ENCODE results near the gene SLF1.

The SLF1 gene

GRCh38 chr5:94675965-94676618, 57.6 kb downstream of the SLF1 start:
- Histone ChIP-seq H3K4me3 (ENCODE audit: low read length, poor library complexity, severe bottlenecking) (no peak overlapping the region), H3K36me3 (ENCODE audit: insufficient read depth, low read length) (peaks cover 7% of the 10 kb centered on the region; the same call in 1 of the 2 replicates)

GRCh38 chr5:94682814-94683520, 64.5 kb downstream of the SLF1 start:
- no peaks in the 10 kb centered on the region for H3F3A ChIP-seq (ENCODE audit: low read depth)
- no peaks in the 10 kb centered on the region for H3K36me3 ChIP-seq (ENCODE audit: insufficient read depth, low read length)

More at GRCh38 chr5:94675965-94676618, 57.6 kb downstream of the SLF1 start:
- Histone ChIP-seq H3K9me2 (replicated peaks; ENCODE audit: low read depth, low read length) (no peaks in the 10 kb centered on the region), H3K9ac (ENCODE audit: low read depth, low read length, poor library complexity, severe bottlenecking) (no peak overlapping the region), H3K79me2 (ENCODE audit: insufficient read depth, low read length) (no peaks in the 10 kb centered on the region), H3F3A (ENCODE audit: low read depth) (no peaks in the 10 kb centered on the region), H3K4me1 (ENCODE audit: insufficient read depth, low read length, poor library complexity, severe bottlenecking) (peaks cover 3% of the 10 kb centered on the region), H2AFZ (ENCODE audit: low read length) (no peak overlapping the region), H3K27me3 (ENCODE audit: insufficient read depth, low read length, poor library complexity, severe bottlenecking) (no peaks in the 10 kb centered on the region), H3K4me2 (ENCODE audit: low read depth, low read length, poor library complexity, severe bottlenecking) (no peak overlapping the region), H3K9me3 (ENCODE audit: insufficient read depth, low read depth, low read length) (no peaks in the 10 kb centered on the region), H4K20me1 (ENCODE audit: insufficient read depth, low read length, poor library complexity, severe bottlenecking) (no peaks in the 10 kb centered on the region)
- TF ChIP-seq EZH2phosphoT487 (IDR thresholded peaks at IDR 0.05; ENCODE audit: borderline replicate concordance) = no peak
- no peak for TF ChIP-seq CTCF (conservative IDR thresholded peaks at IDR 0.05; ENCODE audit: low read length)

GRCh38 chr5:94689908-94690307, 71.4 kb downstream of the SLF1 start:
- no peaks in the 10 kb centered on the region for H3K27me3 ChIP-seq (ENCODE audit: insufficient read depth, low read length, poor library complexity, severe bottlenecking)
- H3K9ac ChIP-seq (ENCODE audit: low read depth, low read length, poor library complexity, severe bottlenecking) = no peak overlapping the region
- no peak for TF ChIP-seq EZH2phosphoT487 (IDR thresholded peaks at IDR 0.05; ENCODE audit: borderline replicate concordance)
- TF ChIP-seq CTCF (conservative IDR thresholded peaks at IDR 0.05; ENCODE audit: low read length) = no peak
- peaks cover 15% of the 10 kb centered on the region; the same call in 1 of the 2 replicates for H3K36me3 ChIP-seq (ENCODE audit: insufficient read depth, low read length)
- no peak overlapping the region for H3K4me3 ChIP-seq (ENCODE audit: low read length, poor library complexity, severe bottlenecking)
- H4K20me1 ChIP-seq (ENCODE audit: insufficient read depth, low read length, poor library complexity, severe bottlenecking) = no peaks in the 10 kb centered on the region
- no peaks in the 10 kb centered on the region for H3F3A ChIP-seq (ENCODE audit: low read depth)
- no peak overlapping the region for H3K4me2 ChIP-seq (ENCODE audit: low read depth, low read length, poor library complexity, severe bottlenecking)
- H3K79me2 ChIP-seq (ENCODE audit: insufficient read depth, low read length) = no peaks in the 10 kb centered on the region
- no peaks in the 10 kb centered on the region for H3K4me1 ChIP-seq (ENCODE audit: insufficient read depth, low read length, poor library complexity, severe bottlenecking)
- no peaks in the 10 kb centered on the region for H3K9me2 ChIP-seq (replicated peaks; ENCODE audit: low read depth, low read length)
- no peak overlapping the region for H2AFZ ChIP-seq (ENCODE audit: low read length)
- H3K9me3 ChIP-seq (ENCODE audit: insufficient read depth, low read depth, low read length) = no peaks in the 10 kb centered on the region

More at GRCh38 chr5:94682814-94683520, 64.5 kb downstream of the SLF1 start:
- H3K27me3 ChIP-seq (ENCODE audit: insufficient read depth, low read length, poor library complexity, severe bottlenecking) = no peaks in the 10 kb centered on the region
- no peaks in the 10 kb centered on the region for H3K79me2 ChIP-seq (ENCODE audit: insufficient read depth, low read length)
- H2AFZ ChIP-seq (ENCODE audit: low read length) = no peak overlapping the region
- no peak overlapping the region for H3K4me2 ChIP-seq (ENCODE audit: low read depth, low read length, poor library complexity, severe bottlenecking)
- no peaks in the 10 kb centered on the region for H3K9me3 ChIP-seq (ENCODE audit: insufficient read depth, low read depth, low read length)
- H4K20me1 ChIP-seq (ENCODE audit: insufficient read depth, low read length, poor library complexity, severe bottlenecking) = no peaks in the 10 kb centered on the region
- H3K4me3 ChIP-seq (ENCODE audit: low read length, poor library complexity, severe bottlenecking) = no peak overlapping the region
- no peaks in the 10 kb centered on the region for H3K4me1 ChIP-seq (ENCODE audit: insufficient read depth, low read length, poor library complexity, severe bottlenecking)
- H3K9me2 ChIP-seq (replicated peaks; ENCODE audit: low read depth, low read length) = no peaks in the 10 kb centered on the region
- no peak overlapping the region for H3K9ac ChIP-seq (ENCODE audit: low read depth, low read length, poor library complexity, severe bottlenecking)
- TF ChIP-seq CTCF (conservative IDR thresholded peaks at IDR 0.05; ENCODE audit: low read length) = no peak
- no peak for TF ChIP-seq EZH2phosphoT487 (IDR thresholded peaks at IDR 0.05; ENCODE audit: borderline replicate concordance)
